NT2/D1 (cell line): ENCODE data around the gene ZSCAN12.

Source experiments
- DNase-seq: peaks from one replicate; pipeline ENCODE4 v3.0.0-alpha.2; 2011; ENCODE audit warnings: low read depth, low spot score
- H3K27me3 ChIP-seq: 2 replicates; pipeline ENCODE4 v1.6.0; 2011; ENCODE audit warnings: mild to moderate bottlenecking; ENCODE audit not compliant: insufficient read length, insufficient read depth
- H3K36me3 ChIP-seq: 2 replicates; pipeline ENCODE4 v1.6.1; 2011; ENCODE audit warnings: mild to moderate bottlenecking, low read length, mixed read lengths; ENCODE audit not compliant: insufficient read depth, insufficient read length
- H3K4me1 ChIP-seq: 2 replicates; pipeline ENCODE4 v1.5.1; 2011; ENCODE audit not compliant: insufficient read depth, insufficient read length
- H3K4me3 ChIP-seq: 2 replicates; pipeline ENCODE4 v1.5.1; 2011; ENCODE audit warnings: low read depth; ENCODE audit not compliant: insufficient read length
- H3K9ac ChIP-seq: 2 replicates; pipeline ENCODE4 v1.6.0; 2011; ENCODE audit warnings: low read depth; ENCODE audit not compliant: insufficient read length
- H3K9me3 ChIP-seq: 2 replicates; pipeline ENCODE4 v1.5.1; 2011; ENCODE audit warnings: mild to moderate bottlenecking, low read length; ENCODE audit not compliant: insufficient read depth
- SUZ12 ChIP-seq: IDR thresholded peaks from 2 replicates; pipeline ENCODE4 v1.6.1; 2011; ENCODE audit not compliant: insufficient read length, insufficient read depth; ENCODE audit errors: extremely low read depth
- YY1 ChIP-seq: IDR thresholded peaks from 2 replicates; pipeline ENCODE4 v1.6.1; 2011; ENCODE audit not compliant: insufficient read length, insufficient read depth
- ZNF274 ChIP-seq: IDR thresholded peaks from 2 replicates; pipeline ENCODE4 v1.6.1; 2011; ENCODE audit warnings: mild to moderate bottlenecking, low read depth, low read length

Gene ZSCAN12

GRCh38 chr6:28436404-28436803 lies 36.9 kb upstream of the ZSCAN12 start:
- no peaks in the 10 kb centered on the region for H3K4me1 ChIP-seq
- no peaks in the 10 kb centered on the region for H3K9me3 ChIP-seq
- H3K9ac ChIP-seq = no peak overlapping the region
- peaks cover 26% of the 10 kb centered on the region for H3K36me3 ChIP-seq
- H3K27me3 ChIP-seq = no peaks in the 10 kb centered on the region
- DNase-seq = no peak
- TF ChIP-seq SUZ12 (no peak), YY1 (no peak), ZNF274 (no peak)
- H3K4me3 ChIP-seq = no peak overlapping the region

- no peak overlapping the region for H3K9ac ChIP-seq
- H3K4me1 ChIP-seq = no peaks in the 10 kb centered on the region
- H3K4me3 ChIP-seq = no peak overlapping the region
- H3K9me3 ChIP-seq = no peaks in the 10 kb centered on the region
- peaks cover 28% of the 10 kb centered on the region for H3K36me3 ChIP-seq
- no peak for DNase-seq
- TF ChIP-seq YY1 (no peak), ZNF274 (no peak), SUZ12 (no peak)
- H3K27me3 ChIP-seq = no peaks in the 10 kb centered on the region
These were observed 33.6 kb upstream of the ZSCAN12 start for GRCh38 chr6:28433119-28433518.

- peaks cover 6% of the 10 kb centered on the region; the same call in 1 of the 2 replicates for H3K9me3 ChIP-seq
- TF ChIP-seq YY1 = no peak
- no peak for TF ChIP-seq SUZ12
- no peak for DNase-seq
- H3K9ac ChIP-seq = no peak overlapping the region
- peaks cover 25% of the 10 kb centered on the region for H3K36me3 ChIP-seq
- H3K4me3 ChIP-seq = no peak overlapping the region
- H3K27me3 ChIP-seq = no peaks in the 10 kb centered on the region
- H3K4me1 ChIP-seq = no peaks in the 10 kb centered on the region
These were observed 30.2 kb upstream of the ZSCAN12 start for GRCh38 chr6:28429781-28430180.

GRCh38 chr6:28425944-28426541 lies 26.5 kb upstream of the ZSCAN12 start:
- peaks cover 27% of the 10 kb centered on the region for H3K36me3 ChIP-seq
- H3K9me3 ChIP-seq = peaks cover 6% of the 10 kb centered on the region; the same call in 1 of the 2 replicates
- H3K9ac ChIP-seq = no peak overlapping the region
- H3K27me3 ChIP-seq = no peaks in the 10 kb centered on the region
- TF ChIP-seq ZNF274 (no peak), YY1 (no peak)
- H3K4me1 ChIP-seq = no peaks in the 10 kb centered on the region
- H3K4me3 ChIP-seq = no peak overlapping the region
- DNase-seq = no peak

DNA sequence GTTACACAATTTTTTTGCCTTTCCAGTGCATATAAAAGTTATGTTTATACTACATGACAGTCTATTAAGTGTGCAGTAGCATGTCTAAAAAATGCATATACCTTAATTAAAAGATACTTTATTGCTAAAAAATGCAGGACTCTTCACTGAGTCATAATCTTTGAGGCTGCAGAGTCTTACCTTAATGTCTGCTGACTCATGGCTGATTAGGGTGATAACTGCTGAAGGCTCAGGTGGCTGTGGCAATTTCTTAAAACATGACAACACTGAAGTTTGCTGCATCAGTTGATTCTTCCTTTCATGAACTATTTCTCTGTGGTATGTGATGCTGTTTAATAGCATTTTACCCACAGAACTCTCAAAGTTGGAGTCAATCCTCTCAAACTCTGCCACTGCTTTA lies 24.6 kb upstream of the ZSCAN12 start:
- no peak overlapping the region for H3K9ac ChIP-seq
- H3K27me3 ChIP-seq = no peaks in the 10 kb centered on the region
- DNase-seq = no peak
- no peak overlapping the region for H3K4me3 ChIP-seq
- TF ChIP-seq YY1 (no peak), SUZ12 (no peak), ZNF274 (no peak)
- peaks cover 6% of the 10 kb centered on the region; the same call in 1 of the 2 replicates for H3K9me3 ChIP-seq
- H3K36me3 ChIP-seq = peaks cover 18% of the 10 kb centered on the region
- no peaks in the 10 kb centered on the region for H3K4me1 ChIP-seq

DNA sequence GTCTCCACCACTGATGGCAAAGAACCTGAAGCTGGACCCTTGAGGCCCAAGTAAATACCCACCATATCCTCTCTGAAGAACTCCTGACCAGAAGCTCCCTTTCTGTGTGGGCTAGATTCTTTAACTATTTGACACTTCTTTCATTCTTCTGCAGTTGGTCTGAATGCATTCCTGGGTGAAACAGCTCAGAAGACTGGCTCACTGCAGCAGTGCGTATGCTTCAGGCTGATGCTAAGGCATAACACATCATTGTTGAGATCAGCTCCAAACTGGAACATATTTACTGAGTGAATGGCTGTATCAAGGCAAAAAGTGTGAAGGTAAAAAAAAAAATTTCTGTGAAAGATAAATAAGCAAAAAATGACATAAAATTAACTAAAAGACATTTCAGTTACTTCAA lies 24.0 kb upstream of the ZSCAN12 start:
- TF ChIP-seq SUZ12 = no peak
- TF ChIP-seq YY1 = no peak
- TF ChIP-seq ZNF274 = no peak
- Histone ChIP-seq H3K36me3 (peaks cover 18% of the 10 kb centered on the region), H3K4me3 (no peak overlapping the region), H3K27me3 (no peaks in the 10 kb centered on the region), H3K4me1 (no peaks in the 10 kb centered on the region), H3K9ac (no peak overlapping the region), H3K9me3 (peaks cover 6% of the 10 kb centered on the region; the same call in 1 of the 2 replicates)
- DNase-seq = no peak

- Histone ChIP-seq H3K36me3 (no peaks in the 10 kb centered on the region), H3K4me1 (no peaks in the 10 kb centered on the region), H3K27me3 (no peaks in the 10 kb centered on the region), H3K9me3 (no peaks in the 10 kb centered on the region), H3K4me3 (no peak overlapping the region), H3K9ac (no peak overlapping the region)
- TF ChIP-seq SUZ12 (no peak), YY1 (no peak), ZNF274 (no peak)
- no peak for DNase-seq
These were observed 14.1 kb upstream of the ZSCAN12 start for GRCh38 chr6:28413681-28414080.
